K562 (cell line): Measurements from ENCODE around the gene NACC1. TPM values are rescaled to one million over a fixed set of nuclear protein-coding genes. Genes with fewer than 3 reads are reported as not detected.

Source experiments
- BRD9 ChIP-seq: fragments of 450-650 bp; IDR thresholded peaks from 2 replicates; pipeline ENCODE4 v1.6.1; 2018; ENCODE audit warnings: low read depth; ENCODE audit not compliant: partially characterized antibody
- CBX3 ChIP-seq, 2 experiments: IDR thresholded peaks; 1 replicate in 1 of 2; 2 replicates in 1 of 2; pipeline ENCODE4 v1.6.1; 2012; ENCODE audit warnings: inconsistent platforms in 2 of 2, low read length in 2 of 2, borderline replicate concordance in 1 of 2, control low read depth in 1 of 2
- CHCHD3 ChIP-seq: fragments of 250-450 bp; sonication (Bioruptor Pico); IDR thresholded peaks from 2 replicates; pipeline ENCODE4 v2.1.2; 2022; ENCODE audit warnings: mild to moderate bottlenecking
- E2F1 ChIP-seq: sonication (generic); formaldehyde crosslinking; IDR thresholded peaks from 2 replicates; pipeline ENCODE4 v1.8.1; 2023; ENCODE audit warnings: mild to moderate bottlenecking, missing genetic modification reagents, moderate library complexity
- ESRRA ChIP-seq: fragments of 450-650 bp; IDR thresholded peaks from 2 replicates; pipeline ENCODE4 v1.6.1; 2014; ENCODE audit warnings: low read depth, mild to moderate bottlenecking, moderate library complexity, borderline replicate concordance
- FOXK1 ChIP-seq: sonication (generic); formaldehyde crosslinking; IDR thresholded peaks from 2 replicates; pipeline ENCODE4 v1.8.0; 2022; ENCODE audit warnings: missing genetic modification reagents, mild to moderate bottlenecking, borderline replicate concordance
- MBD1 ChIP-seq: fragments of 250-450 bp; sonication (Bioruptor Pico); IDR thresholded peaks from 2 replicates; pipeline ENCODE4 v1.8.0; 2022; ENCODE audit warnings: inconsistent platforms
- MXI1 ChIP-seq: IDR thresholded peaks from 2 replicates; pipeline ENCODE4 v1.6.1; 2011; ENCODE audit warnings: low read depth, mild to moderate bottlenecking, improper control_type of control experiment, low read length
- NFRKB ChIP-seq: fragments of 450-650 bp; IDR thresholded peaks from 2 replicates; pipeline ENCODE4 v1.6.1; 2016; ENCODE audit warnings: low read depth
- NFXL1 ChIP-seq: fragments of 450-650 bp; formaldehyde crosslinking; IDR thresholded peaks from 2 replicates; pipeline ENCODE4 v1.4.0; 2021; ENCODE audit warnings: mild to moderate bottlenecking
- RFX7 ChIP-seq: fragments of 250-450 bp; sonication (Bioruptor Pico); IDR thresholded peaks from 2 replicates; pipeline ENCODE4 v1.5.1; 2021; ENCODE audit warnings: mild to moderate bottlenecking
- SAFB2 ChIP-seq: fragments of 200-400 bp; formaldehyde crosslinking; IDR thresholded peaks from 2 replicates; pipeline ENCODE4 v1.6.1; 2018; ENCODE audit warnings: borderline replicate concordance, low read length, low read depth, moderate library complexity; ENCODE audit not compliant: severe bottlenecking
- SMAD4 ChIP-seq: fragments of 250-450 bp; sonication (Bioruptor Pico); conservative IDR thresholded peaks from 2 replicates; pipeline ENCODE4 v1.8.0; 2021; ENCODE audit warnings: inconsistent platforms, mild to moderate bottlenecking, moderate library complexity
- TBL1XR1 ChIP-seq, 2 experiments: IDR thresholded peaks; 2 replicates each; pipeline ENCODE4 v1.6.1; 2012; ENCODE audit warnings: improper control_type of control experiment in 2 of 2, low read length in 2 of 2, mild to moderate bottlenecking in 1 of 2
- TBP ChIP-seq: optimal IDR thresholded peaks from 2 replicates; pipeline ENCODE3; 2011; ENCODE audit warnings: low read depth, low read length, improper control_type of control experiment
- TRIM28 ChIP-seq: fragments of 450-650 bp; IDR thresholded peaks from 2 replicates; pipeline ENCODE4 v1.6.1; 2017
- ZNF133 ChIP-seq: fragments of 250-450 bp; sonication (Bioruptor Pico); IDR thresholded peaks from 2 replicates; pipeline ENCODE4 v1.4.0; 2020; ENCODE audit warnings: mild to moderate bottlenecking
- ZNF174 ChIP-seq: fragments of 250-450 bp; sonication (Bioruptor Pico); IDR thresholded peaks from 2 replicates; pipeline ENCODE4 v1.4.0; 2020; ENCODE audit warnings: mild to moderate bottlenecking
- ZNF239 ChIP-seq: fragments of 250-450 bp; sonication (Bioruptor Pico); IDR thresholded peaks from 2 replicates; pipeline ENCODE4 v1.4.0; 2020; ENCODE audit warnings: mild to moderate bottlenecking
- polyA plus RNA-seq, 8 experiments: library from polyadenylated mRNA; depleted of rRNA in 4 of 8; stranded (reverse) in 5 of 8; unstranded in 3 of 8; fragments of >200 nt; fragmentation: Nextera tagmentation in 2 of 8; fragmentation: Illumina TruSeq in 1 of 8; extraction: Ambion mirVana in 2 of 8; extraction: Trizol in 1 of 8; gene quantifications; 2 replicates each; pipeline versions ENCODE4 v1.2.1 to v1.2.3, GENCODE V29; 2011 to 2014; ENCODE audit warnings: inconsistent platforms in 1 of 8, missing spikeins in 1 of 8
- total RNA-seq, 7 experiments: library from RNA; depleted of rRNA in 6 of 7; stranded (reverse); fragments of >200 nt in 6 of 7; fragmentation: Illumina TruSeq in 2 of 7; extraction: Trizol in 2 of 7; gene quantifications; 2 replicates each; pipeline versions ENCODE4 v1.2.1 to v1.2.3, GENCODE V29; 2011 to 2021; ENCODE audit warnings: low replicate concordance in 1 of 7
- TF ChIP-seq, protein P1 (sequence below): fragments of 450-650 bp; IDR thresholded peaks from 2 replicates; pipeline ENCODE4 v1.6.1; 2016; ENCODE audit warnings: missing biosample characterization, missing genetic modification characterization
- TF ChIP-seq, protein P2 (sequence below): fragments of 250-450 bp; sonication (Bioruptor Pico); IDR thresholded peaks from 2 replicates; pipeline ENCODE4 v1.8.0; 2021; ENCODE audit warnings: borderline replicate concordance, mild to moderate bottlenecking, moderate library complexity; ENCODE audit not compliant: poor library complexity, severe bottlenecking

The NACC1 gene
- total and polyA plus RNA-seq, 9 of the 15 experiments (the other 6 are each of a cell fraction or from before 2014, with no cell fraction given): 0.04 to 96.6 (median 25.8) TPM

DNA sequence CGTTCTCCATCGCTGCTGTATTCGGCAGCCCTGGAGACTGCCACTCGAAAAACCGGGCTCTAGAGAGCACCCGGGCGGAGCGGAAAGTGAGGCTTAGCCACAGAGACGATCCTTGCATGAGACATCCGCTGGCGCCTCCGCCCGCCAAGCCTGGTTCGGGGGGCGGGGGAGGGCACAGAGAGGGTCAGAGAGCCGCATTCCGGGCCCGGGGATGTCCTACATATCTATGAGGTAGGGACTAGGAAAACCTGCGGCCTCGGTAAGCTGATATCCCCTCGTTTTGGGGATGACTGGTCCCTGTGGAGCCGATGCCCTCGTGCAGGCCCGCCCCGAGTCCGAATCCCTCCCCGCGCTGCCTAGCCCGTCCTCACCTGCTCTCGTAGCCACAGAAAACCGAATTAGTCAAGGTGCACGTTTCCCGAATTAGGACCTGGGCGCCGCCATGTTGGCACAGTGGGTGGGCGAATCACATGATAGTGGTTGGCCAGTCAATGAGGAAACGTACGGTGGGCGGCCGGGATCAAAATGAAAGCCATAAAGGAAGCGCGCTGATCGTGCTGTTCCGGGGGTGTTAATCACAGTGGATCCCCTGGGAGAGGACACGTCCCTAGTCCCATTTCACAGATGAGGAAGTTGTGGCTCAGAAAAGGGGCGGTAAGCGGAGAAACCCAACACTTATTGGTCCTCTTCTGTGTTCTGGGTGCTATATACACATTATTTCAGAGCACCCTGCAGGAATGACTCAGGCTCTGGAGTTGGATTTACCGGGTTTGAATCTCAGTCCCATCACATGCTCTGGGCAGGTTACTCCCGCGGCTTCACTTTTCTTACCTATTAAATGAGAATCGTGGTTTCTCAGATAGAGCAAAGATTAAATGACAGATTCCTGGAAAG is 1.5 kb upstream of the NACC1 start, which contains the start of gene TRMT1 (continued):
- TF ChIP-seq TBP: peak; percentile 67
- TF ChIP-seq ZNF174: no peak
- peak; percentile 66 for TF ChIP-seq BRD9
- TF ChIP-seq ESRRA: no peak; the same call in none of the 2 replicates
- TF ChIP-seq SMAD4 (CRISPR knock-in tag): 0 out of 2 replicates have a peak, but pooled peaks have one; percentile 26
- peak; percentile 66; the same call in 1 of the 2 replicates for TF ChIP-seq NFRKB
- peak in 1 of 2 experiments; percentile 50; a peak in 1 of 3 replicates for TF ChIP-seq CBX3 (IDR thresholded peaks at IDR 0.05; ENCODE audit: borderline replicate concordance in 1 of 2, low read length in 2 of 2)
- TF ChIP-seq FOXK1 (CRISPR knock-in tag): peak; percentile 58; the same call in 1 of the 2 replicates
- TF ChIP-seq RFX7: no peak
- peak; percentile 99 for TF ChIP-seq MXI1
- TF ChIP-seq, protein P1, sequence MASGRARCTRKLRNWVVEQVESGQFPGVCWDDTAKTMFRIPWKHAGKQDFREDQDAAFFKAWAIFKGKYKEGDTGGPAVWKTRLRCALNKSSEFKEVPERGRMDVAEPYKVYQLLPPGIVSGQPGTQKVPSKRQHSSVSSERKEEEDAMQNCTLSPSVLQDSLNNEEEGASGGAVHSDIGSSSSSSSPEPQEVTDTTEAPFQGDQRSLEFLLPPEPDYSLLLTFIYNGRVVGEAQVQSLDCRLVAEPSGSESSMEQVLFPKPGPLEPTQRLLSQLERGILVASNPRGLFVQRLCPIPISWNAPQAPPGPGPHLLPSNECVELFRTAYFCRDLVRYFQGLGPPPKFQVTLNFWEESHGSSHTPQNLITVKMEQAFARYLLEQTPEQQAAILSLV: no peak
- no peak for TF ChIP-seq MBD1 (CRISPR knock-in tag)
- TF ChIP-seq TBL1XR1 (IDR thresholded peaks at IDR 0.05; ENCODE audit: low read length in 2 of 2): peak in 1 of 2 experiments; percentile 51; a peak in 1 of 4 replicates
- TF ChIP-seq CHCHD3 (CRISPR knock-in tag): no peak
- TF ChIP-seq NFXL1: no peak
- TF ChIP-seq, protein P2, sequence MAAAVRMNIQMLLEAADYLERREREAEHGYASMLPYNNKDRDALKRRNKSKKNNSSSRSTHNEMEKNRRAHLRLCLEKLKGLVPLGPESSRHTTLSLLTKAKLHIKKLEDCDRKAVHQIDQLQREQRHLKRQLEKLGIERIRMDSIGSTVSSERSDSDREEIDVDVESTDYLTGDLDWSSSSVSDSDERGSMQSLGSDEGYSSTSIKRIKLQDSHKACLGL (CRISPR knock-in tag): peak; percentile 98
- no peak for TF ChIP-seq ZNF133 (CRISPR knock-in tag)
- peak; percentile 57; the same call in 1 of the 2 replicates for TF ChIP-seq TRIM28
- TF ChIP-seq SAFB2: no peak
- TF ChIP-seq E2F1 (CRISPR knock-in tag): no peak; the same call in 1 of the 2 replicates
- TF ChIP-seq ZNF239: no peak
